NCI-H446 (cell line): ENCODE measurements around the gene CCDC141.
"Not testable (repeated sequence)": the region's sequence is repeated elsewhere in the genome, so short reads cannot be mapped to it uniquely, and the experiment has no call there.

Experiments used
- DNase-seq, 2 experiments: peaks; one replicate each; lab custom pipeline; 2025; lab: John Stamatoyannopoulos, UW

CCDC141 gene

GRCh38 chr2:179044500-179044899 lies 5.4 kb downstream of the CCDC141 start:
- DNase-seq: no peak

- no peak for DNase-seq
Measured at GRCh38 chr2:179037807-179038206, 12.1 kb downstream of the CCDC141 start.

- no peak for DNase-seq
Measured at GRCh38 chr2:179036353-179036905, 13.5 kb downstream of the CCDC141 start.

GRCh38 chr2:179031731-179032408 lies 18.1 kb downstream of the CCDC141 start:
- no peak for DNase-seq

DNA sequence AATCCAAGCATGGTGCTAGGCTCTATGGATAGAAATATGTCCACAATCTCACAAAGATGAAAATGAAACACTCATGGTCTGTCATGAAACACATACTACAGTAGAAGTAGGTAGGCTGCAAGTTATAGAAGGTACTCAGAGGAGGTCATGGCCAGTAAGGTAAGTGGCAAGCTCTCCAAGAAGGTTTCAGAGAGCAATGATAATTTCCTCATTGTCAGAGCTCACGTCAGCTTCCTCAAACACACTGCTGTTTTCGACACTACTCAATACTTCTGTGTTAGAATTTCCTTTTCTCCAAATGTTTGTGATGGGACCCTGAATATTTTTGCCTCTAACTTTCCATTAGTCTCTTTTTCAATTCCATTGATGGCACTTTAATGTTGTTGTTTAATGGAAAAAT lies 25.5 kb downstream of the CCDC141 start:
- DNase-seq: no peak

GRCh38 chr2:179022685-179023084 lies 27.3 kb downstream of the CCDC141 start:
- no peak for DNase-seq

GRCh38 chr2:179021258-179021657 lies 28.7 kb downstream of the CCDC141 start:
- no peak for DNase-seq

- peak; percentile 7 to 44 for DNase-seq
Measured at GRCh38 chr2:179020156-179020750, 29.7 kb downstream of the CCDC141 start.

DNA sequence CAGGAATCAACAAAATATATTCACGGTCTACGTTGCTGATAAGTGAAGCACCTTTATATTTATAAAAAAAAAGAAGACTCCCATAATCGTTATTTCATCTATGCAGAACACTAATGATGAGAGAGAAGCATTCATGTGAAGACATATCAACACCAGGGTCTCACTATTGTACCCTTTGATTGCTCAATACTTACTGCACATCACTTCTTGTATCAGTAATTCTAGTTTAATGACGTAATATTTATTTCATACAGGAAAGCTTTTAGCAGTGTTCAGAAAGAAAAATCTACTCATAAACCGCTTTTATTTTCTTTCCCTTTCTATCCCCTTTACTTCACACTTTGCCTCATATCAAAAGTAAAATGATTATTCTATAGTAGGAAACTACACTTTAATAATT lies 30.7 kb downstream of the CCDC141 start:
- DNase-seq: no peak

DNA sequence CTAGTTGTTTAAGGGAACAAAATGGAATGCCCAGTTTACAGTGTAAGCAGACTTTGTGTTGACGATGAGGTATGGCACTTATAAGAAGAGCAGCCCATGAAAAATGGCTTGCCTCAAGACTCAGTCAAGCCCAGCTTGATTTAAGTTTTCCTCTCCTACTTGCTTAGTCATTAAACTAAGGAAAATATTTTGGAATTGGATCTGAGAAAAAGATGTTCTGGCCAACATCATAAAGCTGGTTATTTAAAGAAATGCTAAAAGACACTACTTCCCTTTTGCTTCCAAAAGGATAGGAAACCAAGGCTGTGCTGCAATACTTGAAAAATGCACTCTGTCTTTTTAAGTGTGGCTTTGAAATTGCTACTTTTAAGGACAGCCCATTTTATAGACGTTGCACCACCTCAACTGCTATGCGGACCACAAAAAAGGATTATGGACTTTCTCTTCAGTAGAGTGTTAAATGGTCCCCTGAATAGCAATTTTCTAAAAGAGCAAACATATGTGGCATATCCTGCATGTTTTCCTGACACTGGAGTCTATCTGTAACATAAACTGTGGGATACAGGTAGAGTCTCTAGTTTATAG lies 32.1 kb downstream of the CCDC141 start:
- DNase-seq: no peak

- DNase-seq: not testable (repeated sequence)
Measured at GRCh38 chr2:179014189-179014588, 35.7 kb downstream of the CCDC141 start.

GRCh38 chr2:179005976-179006375 lies 44.0 kb downstream of the CCDC141 start:
- DNase-seq: no peak

GRCh38 chr2:178999476-178999875 lies 50.5 kb downstream of the CCDC141 start:
- DNase-seq: no peak

DNA sequence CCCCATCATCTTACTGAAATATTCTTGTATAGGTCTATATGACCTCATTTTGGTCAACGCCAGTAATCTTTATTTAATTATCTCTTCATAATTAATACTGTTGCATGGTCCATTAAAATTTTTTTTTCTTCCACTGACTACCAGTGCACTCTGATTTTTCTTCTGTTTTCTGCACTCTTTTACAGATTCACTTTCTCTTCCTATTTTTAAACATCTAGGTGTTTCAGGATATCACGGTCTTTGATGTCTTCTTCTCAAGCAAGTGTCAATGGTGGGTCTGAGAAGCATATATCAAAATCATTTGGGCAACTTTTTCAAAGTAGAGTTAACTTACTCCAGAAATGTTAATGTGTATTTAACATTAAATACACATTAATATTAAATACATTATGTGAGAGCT lies 51.4 kb downstream of the CCDC141 start:
- no peak for DNase-seq

DNA sequence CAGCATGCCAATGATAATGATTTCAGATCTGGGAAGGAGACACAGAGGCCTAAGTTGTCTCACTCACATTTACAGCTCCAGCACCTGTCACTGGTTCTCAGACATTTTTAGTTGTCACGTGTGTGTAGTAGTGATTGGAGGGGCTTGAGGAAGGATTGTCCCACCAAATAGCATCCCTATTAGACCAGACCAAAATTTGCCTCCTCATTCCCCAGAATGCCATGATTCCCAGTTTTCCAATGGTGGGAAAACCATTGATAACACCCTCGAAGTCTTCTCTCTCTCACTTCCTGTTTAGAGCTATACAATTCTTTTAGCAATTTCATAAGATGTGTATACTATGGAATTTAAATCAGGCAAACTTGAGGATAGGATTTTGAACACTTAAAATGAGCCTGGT lies 52.5 kb downstream of the CCDC141 start:
- no peak for DNase-seq

DNA sequence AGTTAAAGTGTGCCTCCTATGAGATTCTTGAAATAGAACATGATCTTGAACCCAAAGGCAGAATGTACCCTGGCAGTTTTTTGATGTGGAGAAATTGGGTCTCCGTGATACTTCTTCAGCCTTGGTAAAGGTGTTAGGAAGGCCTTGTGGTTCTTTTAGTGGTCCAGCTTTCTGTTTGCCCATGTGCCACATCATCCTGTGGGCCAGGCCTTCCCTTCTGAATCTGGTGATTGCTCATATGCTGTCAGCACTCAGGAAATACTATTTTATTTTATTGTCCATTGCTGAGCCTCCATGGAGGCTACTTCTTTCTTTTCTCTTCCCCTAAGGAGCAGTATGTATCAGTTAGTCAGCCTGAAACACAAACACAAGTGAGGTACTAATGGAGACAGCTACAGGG lies 52.9 kb downstream of the CCDC141 start:
- no peak for DNase-seq

- no peak for DNase-seq
Measured at GRCh38 chr2:178994264-178994663, 55.7 kb downstream of the CCDC141 start.

DNA sequence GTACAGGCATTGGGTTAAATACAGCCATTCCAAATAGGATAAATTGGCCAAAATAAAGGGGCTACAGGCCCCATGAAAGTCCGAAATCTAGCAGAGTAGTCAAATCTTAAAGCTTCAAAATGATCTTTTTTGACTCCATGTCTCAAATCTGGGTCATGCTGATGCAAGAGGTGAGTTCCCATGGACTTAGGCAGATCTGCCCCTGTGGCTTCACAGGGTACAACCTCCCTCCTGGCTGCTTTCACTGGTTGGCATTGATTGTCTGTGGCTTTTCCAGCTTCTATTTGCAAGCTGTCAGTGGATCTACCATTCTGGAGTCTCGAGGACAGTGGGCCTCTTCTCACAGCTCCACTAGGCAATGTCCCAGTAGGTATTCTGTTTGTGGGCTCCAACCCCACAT lies 56.1 kb downstream of the CCDC141 start:
- DNase-seq: no peak

- not testable (repeated sequence) for DNase-seq
Measured at GRCh38 chr2:178992719-178993118, 57.2 kb downstream of the CCDC141 start.

DNA sequence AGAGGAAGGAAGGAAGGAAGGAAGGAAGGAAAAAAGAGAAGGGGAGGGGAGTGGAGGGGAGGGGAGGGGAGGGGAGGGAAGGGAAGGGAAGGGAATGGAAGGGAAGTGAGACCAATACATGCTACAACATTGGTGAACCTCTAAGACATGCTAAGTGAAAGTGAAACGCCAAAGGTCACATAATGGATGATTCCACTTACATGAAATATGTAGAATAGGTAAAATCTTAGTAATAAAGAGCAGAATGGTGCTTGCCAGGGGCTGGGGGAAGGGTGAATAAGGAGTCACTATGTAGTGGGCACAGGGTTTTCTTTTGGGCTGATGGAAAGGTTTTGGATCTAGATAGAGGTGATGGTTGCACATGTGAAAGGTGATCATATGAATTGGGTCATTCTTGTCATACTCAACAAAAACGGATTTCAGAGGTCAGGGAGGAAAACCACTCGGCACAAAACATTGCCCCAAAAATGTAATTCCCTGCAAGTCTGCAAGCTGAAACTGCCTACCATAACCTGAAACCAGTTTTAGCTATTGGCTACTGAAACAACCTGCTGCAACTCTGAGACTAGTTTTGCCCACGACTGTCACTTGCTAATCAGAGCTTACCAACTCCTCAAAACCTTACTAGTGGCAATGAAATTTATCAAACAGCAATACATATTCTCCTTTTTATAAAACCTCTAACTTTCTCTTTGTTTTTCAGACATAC lies 59.2 kb downstream of the CCDC141 start:
- no peak for DNase-seq

DNA sequence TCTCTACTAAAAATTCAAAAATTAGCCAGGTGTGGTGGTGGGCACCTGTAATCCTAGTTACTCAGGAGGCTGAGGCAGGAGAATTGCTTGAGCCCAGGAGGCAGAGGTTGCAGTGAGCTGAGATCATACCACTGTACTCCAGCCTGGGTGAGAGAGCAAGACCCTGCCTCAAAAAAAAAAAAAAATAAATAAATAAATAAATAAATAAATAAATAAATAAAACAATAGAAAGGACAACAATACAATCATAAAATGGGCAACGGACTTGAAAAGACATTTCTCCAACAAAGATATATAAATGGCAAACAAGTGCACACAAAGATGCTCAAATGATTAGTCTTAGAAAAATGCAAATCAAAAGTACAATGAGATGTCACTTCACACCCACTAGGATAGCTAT lies 60.5 kb downstream of the CCDC141 start:
- DNase-seq: not testable (repeated sequence)

- not testable (repeated sequence) for DNase-seq
Measured at GRCh38 chr2:178982652-178983051, 67.3 kb downstream of the CCDC141 start.

DNA sequence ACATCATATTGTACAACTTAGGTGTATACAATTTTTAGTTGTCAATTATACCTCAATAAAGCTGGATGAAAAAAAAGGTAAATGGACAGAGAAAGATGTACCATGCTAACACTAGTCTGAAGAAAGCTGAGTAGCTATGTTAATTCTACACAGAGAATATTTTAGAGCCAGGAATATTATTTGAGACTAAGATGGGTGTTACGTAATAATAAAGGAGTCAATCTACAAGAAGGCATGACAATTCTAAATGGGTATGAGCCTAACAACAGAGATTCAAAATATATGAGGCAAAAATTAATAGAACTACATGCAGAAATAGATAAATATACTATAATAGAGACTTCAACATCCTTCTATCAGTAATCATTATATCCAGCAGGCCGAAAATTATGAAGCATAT lies 69.1 kb downstream of the CCDC141 start:
- DNase-seq: no peak
